NCI-H2081 treated with DMSO at 0.1 percent for 48 hours (cell line): ENCODE results near the gene RAPGEF4.

Source experiments
- DNase-seq: peaks from one replicate; lab custom pipeline; 2025; lab: John Stamatoyannopoulos, UW

Gene RAPGEF4

GRCh38 chr2:172823261-172823850 is 87.7 kb downstream of the RAPGEF4 start:
- DNase-seq, result no peak

DNA sequence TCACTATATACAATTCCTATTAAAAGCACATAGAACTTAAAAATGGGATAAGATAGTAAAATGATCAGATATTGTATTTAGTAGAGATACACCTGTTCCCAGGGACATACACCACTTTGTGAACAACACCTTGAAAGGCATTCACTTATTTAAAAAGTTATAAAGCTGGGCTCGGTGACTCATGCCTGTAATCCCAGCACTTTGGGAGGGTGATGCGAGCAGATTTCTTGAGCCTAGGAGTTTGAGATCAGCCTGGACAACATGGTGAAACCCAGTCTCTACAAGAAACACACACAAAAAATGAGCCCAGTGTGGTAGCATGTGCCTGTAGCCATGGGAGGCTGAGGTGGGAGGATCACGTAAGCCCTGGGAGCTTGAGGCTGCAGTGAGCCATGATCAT is 90.9 kb downstream of the RAPGEF4 start:
- DNase-seq, result no peak

DNA sequence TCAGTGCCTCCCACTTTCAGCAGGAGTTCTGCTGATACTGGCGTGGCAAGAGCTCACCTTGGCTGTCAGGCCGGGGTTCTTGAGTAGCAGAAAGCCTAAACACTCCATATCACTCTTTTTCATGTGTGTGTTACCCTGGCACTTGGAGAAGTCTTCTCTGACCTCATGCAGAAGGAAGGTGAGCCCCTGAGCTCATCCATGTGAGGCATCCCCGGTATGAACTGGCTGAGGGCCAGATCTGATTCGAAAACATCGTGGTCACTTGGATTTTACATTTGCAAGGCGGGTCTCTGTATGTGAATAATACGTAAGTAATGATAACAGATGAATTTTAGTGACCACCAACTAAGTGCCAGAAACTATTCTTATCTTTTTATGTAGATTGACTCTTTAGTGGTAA is 93.6 kb downstream of the RAPGEF4 start:
- DNase-seq, result no peak

DNA sequence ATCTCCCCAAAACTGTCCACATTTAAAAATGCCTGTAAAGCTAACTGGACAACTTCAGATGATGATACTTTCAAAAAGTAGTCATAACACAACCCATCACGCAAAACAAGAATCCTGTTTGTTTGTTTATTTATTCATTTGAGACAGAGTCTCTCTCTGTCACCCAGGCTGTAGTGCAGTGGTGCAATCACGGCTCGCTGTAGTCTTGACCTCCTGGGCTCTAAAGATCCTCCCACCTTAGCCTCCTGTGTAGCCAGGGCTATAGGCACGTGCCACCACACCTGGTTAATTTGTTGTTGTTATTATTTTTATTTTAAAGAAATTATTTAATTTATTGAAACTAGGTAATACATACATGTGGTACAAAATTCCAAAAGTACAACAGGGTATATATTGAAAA is 94.8 kb downstream of the RAPGEF4 start:
- DNase-seq, result no peak

DNA sequence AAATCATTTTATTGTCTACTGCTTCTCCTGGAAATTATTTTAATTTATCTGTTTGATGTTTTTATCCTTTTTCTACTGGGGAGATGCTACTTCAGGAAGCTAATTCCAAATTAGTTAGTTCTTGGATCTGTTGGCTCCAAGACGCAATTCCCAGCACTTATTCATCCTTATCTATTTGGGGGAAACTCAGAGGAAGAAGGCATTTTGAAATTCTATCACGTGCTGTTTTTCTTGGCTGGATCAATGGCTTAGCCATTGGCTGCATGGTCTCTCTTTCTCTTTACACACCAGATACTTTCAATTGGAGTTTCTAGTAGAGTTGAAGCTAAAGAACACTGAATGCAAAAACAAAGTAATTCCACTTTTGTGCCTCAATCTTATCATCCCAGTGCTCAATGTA is 98.3 kb downstream of the RAPGEF4 start:
- DNase-seq, result no peak

GRCh38 chr2:172834881-172835280 is 99.2 kb downstream of the RAPGEF4 start:
- DNase-seq, result no peak

GRCh38 chr2:172836347-172836821 is 100.7 kb downstream of the RAPGEF4 start:
- DNase-seq, result no peak

DNA sequence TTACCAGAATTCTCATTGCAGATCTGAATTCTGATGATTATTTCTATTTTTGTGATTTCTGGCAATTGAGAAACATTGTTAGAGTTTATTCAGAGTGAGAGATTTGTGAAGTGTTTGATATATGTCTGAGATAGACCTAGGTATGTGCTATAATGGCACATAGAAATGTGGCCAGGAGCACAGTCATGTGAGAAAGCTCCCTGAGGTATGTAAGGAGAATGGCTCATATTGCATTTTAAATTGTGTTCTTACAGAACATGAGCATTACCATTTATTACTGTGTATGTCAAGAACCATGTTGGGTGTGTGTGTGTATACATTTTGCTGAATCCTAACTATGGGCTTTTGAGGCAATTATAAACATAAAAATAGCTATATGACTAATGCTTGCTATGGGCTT is 101.2 kb downstream of the RAPGEF4 start:
- DNase-seq, result no peak

GRCh38 chr2:172839446-172839845 is 103.8 kb downstream of the RAPGEF4 start:
- no peak for DNase-seq

- no peak for DNase-seq
Measured at GRCh38 chr2:172842511-172843265, 107.0 kb downstream of the RAPGEF4 start.

DNA sequence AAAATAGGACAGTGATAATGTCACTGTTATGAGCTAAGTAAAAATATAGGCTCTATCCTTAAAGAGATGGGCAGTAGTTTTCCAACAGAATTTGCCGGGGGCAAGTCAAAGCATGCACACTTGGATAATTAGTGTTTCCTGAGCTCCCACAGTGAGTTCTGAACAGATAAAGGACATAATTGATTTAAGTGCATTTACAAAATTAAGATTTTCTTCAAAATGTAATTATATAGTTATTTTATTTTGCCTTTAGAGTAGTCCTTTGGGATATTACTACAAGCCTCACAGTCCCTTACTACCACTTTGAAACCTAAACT is 107.6 kb downstream of the RAPGEF4 start:
- DNase-seq, result no peak

DNA sequence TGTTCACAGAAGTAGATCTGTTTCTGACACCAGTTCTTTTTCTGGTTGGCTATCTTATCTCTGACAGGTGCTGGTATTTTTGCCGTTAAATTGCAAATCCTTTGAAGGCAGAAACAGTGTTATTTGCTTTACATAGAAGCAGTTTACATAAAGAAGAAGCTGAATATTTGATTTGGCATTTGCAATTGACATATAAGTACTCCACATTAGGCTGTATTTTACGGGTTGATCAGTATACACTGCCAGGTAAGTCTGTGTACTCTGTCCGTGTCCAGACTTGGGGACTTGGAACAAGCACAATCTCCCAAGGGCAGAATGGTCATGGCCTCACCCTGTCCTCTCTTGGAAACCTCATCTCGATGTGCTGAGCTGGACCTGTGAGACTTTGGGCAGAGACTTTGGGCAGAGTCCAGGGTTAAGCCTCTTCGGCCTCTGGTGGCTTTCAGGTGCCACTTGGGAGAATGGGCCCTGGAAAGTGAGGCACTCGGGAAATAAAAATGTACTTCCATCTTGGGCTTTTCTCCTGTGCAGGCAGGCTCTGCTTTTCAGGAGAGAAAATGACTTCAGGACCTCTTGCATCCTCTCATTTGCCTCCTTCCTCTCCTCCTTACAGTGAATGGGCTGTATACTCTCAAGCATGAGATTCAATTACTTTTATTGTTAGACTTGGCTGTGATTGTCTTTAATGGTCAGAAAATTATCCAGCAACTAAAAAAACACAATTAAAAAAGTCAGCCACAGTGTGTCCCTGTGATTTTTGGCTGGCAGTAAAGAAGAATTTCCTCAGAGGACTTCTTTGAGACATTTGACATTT is 108.5 kb downstream of the RAPGEF4 start:
- no peak for DNase-seq

DNA sequence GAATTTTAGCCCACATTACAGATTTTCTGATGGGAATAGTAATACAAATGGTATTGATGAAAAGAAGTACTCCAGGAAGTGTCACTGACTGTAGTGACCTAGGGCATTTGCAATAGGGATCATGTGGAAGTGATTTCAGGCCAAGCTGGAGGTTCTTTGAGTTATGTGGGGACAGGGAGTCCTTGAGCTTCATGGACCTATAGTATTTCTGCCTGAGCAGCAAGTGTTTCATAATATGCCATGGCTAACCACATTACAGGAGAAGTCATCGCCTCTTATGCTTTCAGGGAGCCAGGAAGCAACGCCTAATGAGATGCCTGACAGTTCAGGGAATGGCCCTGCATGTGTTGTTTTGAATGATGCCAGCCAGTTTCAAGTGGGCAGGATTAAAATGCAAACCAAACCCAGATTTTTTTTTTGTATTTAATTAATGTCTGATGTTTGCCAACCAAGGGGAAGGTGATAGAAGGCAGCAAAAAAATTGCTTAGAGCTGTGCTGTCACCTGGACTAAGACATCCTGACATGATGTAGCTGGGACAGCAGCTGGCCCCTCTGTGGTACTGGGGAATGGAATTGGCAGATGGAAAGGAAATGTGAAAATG is 109.5 kb downstream of the RAPGEF4 start:
- no peak for DNase-seq

DNA sequence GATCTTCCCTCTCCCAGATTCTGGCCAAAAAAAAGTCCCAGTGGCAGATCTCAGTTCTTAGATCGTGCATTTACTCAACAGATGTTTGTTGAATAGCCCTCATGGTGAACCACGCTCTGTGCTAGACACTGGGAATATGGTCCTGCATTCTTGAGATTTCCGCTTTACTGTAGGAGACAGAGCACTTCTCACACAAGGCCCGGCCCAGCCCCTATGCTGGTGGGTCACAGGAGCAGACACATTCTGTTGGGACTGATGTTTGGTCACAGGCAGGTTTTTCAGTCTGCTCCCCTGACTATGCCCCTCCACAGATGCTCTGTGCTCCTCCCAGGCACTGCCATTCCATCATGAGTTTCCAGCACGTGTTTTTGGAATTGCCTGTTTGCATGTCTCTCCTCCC is 110.9 kb downstream of the RAPGEF4 start:
- DNase-seq, result no peak

GRCh38 chr2:172847188-172847587 is 111.5 kb downstream of the RAPGEF4 start:
- DNase-seq, result no peak

GRCh38 chr2:172848519-172848918 is 112.9 kb downstream of the RAPGEF4 start:
- no peak for DNase-seq

DNA sequence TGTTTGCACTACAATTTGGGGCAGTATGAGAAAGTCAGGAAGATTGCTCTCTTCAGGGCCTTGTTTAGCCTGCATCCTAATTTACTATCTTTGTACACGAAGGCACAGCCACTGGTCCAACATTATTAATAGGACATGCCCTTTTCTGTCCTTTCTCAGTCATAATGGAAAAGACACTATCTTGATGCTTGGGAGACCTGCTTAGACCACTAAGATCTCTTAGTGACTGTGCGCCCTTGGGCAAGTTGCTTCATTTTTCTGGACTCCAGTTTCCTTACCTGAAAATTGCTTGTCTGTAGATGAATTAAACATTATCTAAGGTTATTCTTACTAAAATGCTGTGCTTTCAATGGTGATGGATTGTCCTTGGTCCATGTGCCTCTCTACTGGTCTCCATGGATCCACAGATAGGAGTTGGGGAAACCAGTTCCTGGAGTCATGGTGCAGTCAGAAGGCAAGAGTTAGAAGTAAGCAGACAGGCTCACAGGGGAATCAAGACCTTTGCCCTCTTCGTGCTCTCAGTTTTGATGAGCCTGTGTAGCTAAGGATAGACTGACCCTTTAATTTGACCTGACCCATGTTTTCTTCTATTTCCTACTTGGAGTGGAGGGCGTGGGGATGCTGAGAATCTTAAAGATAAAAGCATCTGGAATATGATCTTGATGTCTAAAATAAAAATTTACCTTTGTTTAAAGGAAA is 114.0 kb downstream of the RAPGEF4 start:
- no peak for DNase-seq

- no peak for DNase-seq
Measured at GRCh38 chr2:172855588-172855987, 119.9 kb downstream of the RAPGEF4 start.

DNA sequence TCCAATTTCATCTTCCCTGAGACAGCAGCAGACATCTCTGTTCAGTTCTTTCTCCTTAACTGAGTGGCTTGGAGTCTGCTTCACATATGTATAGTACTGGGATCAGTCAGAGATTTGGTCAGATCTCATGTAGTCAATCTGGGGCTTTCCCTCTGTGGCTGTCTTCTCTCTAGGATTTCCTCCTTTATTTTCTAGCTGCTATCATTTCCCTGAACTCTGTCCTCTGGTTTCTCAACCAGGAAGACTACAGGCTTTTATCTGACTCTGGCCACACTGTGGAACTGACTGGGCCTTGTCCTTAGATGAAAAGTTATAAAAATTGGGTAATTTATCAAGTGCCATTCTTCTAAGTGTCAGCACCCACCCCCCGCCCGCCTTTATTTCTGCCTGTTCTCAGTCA is 121.0 kb downstream of the RAPGEF4 start:
- no peak for DNase-seq

DNA sequence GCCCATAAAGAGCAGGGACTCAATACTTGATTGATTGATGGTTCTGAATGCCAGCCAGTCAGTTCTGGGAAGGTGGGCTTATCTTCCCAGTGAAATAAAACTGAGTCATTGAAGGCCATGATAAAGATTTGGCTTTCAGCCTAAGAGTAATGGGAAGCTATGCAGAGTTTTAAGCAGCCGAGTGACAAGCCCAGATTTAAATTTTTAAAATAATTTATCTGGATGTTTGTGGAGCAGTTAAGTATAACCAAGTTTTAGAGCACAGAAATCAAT is 122.8 kb downstream of the RAPGEF4 start:
- no peak for DNase-seq

DNA sequence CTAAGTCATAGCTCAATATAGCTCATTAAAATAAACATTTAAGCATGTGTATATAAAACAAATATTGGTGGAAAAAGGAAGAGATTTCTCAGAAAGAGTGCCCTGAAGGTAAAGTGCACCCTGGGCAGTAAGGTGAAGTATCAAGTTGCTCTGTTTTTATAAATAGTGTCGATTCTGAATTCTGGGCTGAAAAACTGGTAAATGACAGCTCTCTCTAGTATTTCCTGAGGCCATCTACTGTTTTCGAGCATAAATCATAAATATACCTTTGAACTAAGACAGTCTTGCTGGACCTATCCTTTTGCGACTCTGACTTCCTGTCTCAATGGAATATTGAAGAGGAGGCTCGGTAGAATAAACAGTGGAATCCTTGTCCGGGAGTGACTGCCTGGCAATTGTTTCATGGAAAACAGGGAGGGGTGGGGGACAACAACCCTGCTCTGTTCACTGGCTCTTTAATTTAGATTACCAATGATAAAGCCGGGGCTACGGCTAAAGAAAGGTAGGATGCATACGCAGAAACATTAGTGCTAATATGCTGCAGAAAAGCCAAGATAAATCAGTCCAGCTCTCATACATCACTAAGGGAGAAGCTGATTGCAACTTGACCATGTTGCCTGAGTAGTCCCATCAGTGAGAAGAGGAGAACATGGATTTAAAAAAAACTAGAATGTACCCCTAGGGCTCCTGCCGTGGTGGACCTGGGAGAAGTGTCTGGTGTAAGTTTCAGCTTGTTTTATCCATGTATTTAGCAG is 124.1 kb downstream of the RAPGEF4 start:
- peak; percentile 56 for DNase-seq

DNA sequence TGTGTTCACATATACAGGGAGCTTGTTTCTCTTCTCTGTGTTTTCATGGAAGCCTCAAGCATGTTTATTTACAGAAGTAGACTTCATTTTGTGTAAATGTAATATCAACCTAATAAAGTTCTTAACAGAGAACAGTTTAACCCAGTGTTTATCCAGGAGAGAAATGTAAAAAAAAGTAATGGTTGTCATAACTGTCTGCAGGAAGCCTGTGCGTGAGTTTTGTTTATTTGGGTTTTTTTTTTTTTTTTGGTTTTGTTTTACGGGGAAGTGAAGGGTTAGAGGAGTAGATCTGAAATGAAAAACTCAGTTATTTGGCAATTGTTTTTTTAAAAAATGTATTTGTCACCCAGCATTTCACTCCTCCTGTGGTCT is 124.7 kb downstream of the RAPGEF4 start:
- no peak for DNase-seq
